HEK293 (cell line): Measurements from ENCODE around the gene KRT6A.

ENCODE experiments used
- CTCF ChIA-PET: fragments of 350-600 bp; formaldehyde crosslinking; extraction: SDS; loops from one replicate; lab custom pipeline; 2021; ENCODE audit warnings: antibody characterized with exemption; lab: Yijun Ruan, JAX
- POLR2A ChIA-PET: fragments of 300-600 bp; formaldehyde crosslinking; extraction: SDS; loops from one replicate; lab custom pipeline; 2020; ENCODE audit warnings: antibody characterized with exemption, inconsistent platforms; lab: Yijun Ruan, JAX
- H3K27ac ChIP-seq: fragments of 200-500 bp; sonication (Bioruptor generic); 2 replicates; pipeline ENCODE4 v1.5.1; 2014; ENCODE audit warnings: low read depth, low read length, control low read depth, inconsistent platforms; ENCODE audit errors: extremely low read depth
- H3K36me3 ChIP-seq, 2 experiments: fragments of 200-500 bp in 1 of 2; sonication (Bioruptor generic) in 1 of 2; 1 replicate in 1 of 2; 2 replicates in 1 of 2; pipeline ENCODE4 v1.5.1; 2014 to 2017; ENCODE audit warnings: inconsistent platforms in 2 of 2, low read length in 2 of 2; ENCODE audit not compliant: control insufficient read depth in 2 of 2, insufficient read depth in 1 of 2
- H3K4me1 ChIP-seq: fragments of 200-500 bp; sonication (Bioruptor generic); 2 replicates; pipeline ENCODE4 v1.5.1; 2014; ENCODE audit warnings: mild to moderate bottlenecking, low read length, inconsistent platforms; ENCODE audit not compliant: control insufficient read depth, insufficient read depth
- H3K4me3 ChIP-seq: 2 replicates; pipeline ENCODE4 v1.5.1; 2011; ENCODE audit warnings: low read depth, mild to moderate bottlenecking, control low read depth, low read length, moderate library complexity
- H3K9me3 ChIP-seq: fragments of 200-500 bp; sonication (Bioruptor generic); 2 replicates; pipeline ENCODE4 v1.5.1; 2014; ENCODE audit warnings: low read depth, low read length, inconsistent platforms; ENCODE audit not compliant: control insufficient read depth, insufficient read depth
- HOXC10 ChIP-seq: sonication (generic); formaldehyde crosslinking; IDR thresholded peaks from 2 replicates; pipeline ENCODE4 v1.8.1; 2023; ENCODE audit warnings: mild to moderate bottlenecking, missing genetic modification reagents
- MZF1 ChIP-seq: fragments of 450-650 bp; formaldehyde crosslinking; IDR thresholded peaks from 2 replicates; pipeline ENCODE4 v1.5.1; 2017; ENCODE audit warnings: missing biosample characterization, missing genetic modification characterization, borderline replicate concordance
- PRDM1 ChIP-seq: fragments of 450-650 bp; formaldehyde crosslinking; IDR thresholded peaks from 2 replicates; pipeline ENCODE4; 2016; ENCODE audit warnings: missing biosample characterization, missing genetic modification characterization
- SALL2 ChIP-seq: fragments of 450-650 bp; formaldehyde crosslinking; IDR thresholded peaks from 2 replicates; pipeline ENCODE4 v1.5.0; 2017; ENCODE audit warnings: missing biosample characterization, mild to moderate bottlenecking, missing genetic modification characterization, borderline replicate concordance
- ZBTB49 ChIP-seq: fragments of 450-650 bp; formaldehyde crosslinking; IDR thresholded peaks from 2 replicates; pipeline ENCODE4 v1.5.1; 2016; ENCODE audit warnings: missing biosample characterization, missing genetic modification characterization, low read depth
- ZBTB7A ChIP-seq: fragments of 450-650 bp; formaldehyde crosslinking; IDR thresholded peaks from 2 replicates; pipeline ENCODE4 v1.5.1; 2016; ENCODE audit warnings: low read depth, missing biosample characterization, missing genetic modification characterization
- ZNF175 ChIP-seq: fragments of 450-650 bp; formaldehyde crosslinking; IDR thresholded peaks from 2 replicates; pipeline ENCODE4 v1.5.1; 2016; ENCODE audit warnings: missing biosample characterization, missing genetic modification characterization
- ZNF184 ChIP-seq: fragments of 450-650 bp; IDR thresholded peaks from 2 replicates; pipeline ENCODE4 v1.5.1; 2018; ENCODE audit warnings: missing biosample characterization, mild to moderate bottlenecking, missing genetic modification characterization
- ZNF248 ChIP-seq: fragments of 450-650 bp; formaldehyde crosslinking; IDR thresholded peaks from 2 replicates; pipeline ENCODE4 v1.5.1; 2017; ENCODE audit warnings: missing biosample characterization, missing genetic modification characterization
- ZNF335 ChIP-seq: fragments of 450-650 bp; formaldehyde crosslinking; conservative IDR thresholded peaks from 2 replicates; pipeline ENCODE4 v1.5.1; 2016; ENCODE audit warnings: missing biosample characterization, missing genetic modification characterization
- ZNF350 ChIP-seq: fragments of 450-650 bp; formaldehyde crosslinking; IDR thresholded peaks from 2 replicates; pipeline ENCODE4 v1.5.0; 2017; ENCODE audit warnings: missing biosample characterization, mild to moderate bottlenecking, missing genetic modification characterization
- ZNF529 ChIP-seq: fragments of 450-650 bp; formaldehyde crosslinking; IDR thresholded peaks from 2 replicates; pipeline ENCODE4 v1.5.1; 2017; ENCODE audit warnings: missing genetic modification characterization, missing biosample characterization; ENCODE audit not compliant: insufficient replicate concordance
- ZNF585B ChIP-seq: fragments of 450-650 bp; formaldehyde crosslinking; IDR thresholded peaks from 2 replicates; pipeline ENCODE4 v1.5.1; 2016; ENCODE audit warnings: missing biosample characterization, missing genetic modification characterization
- ZNF596 ChIP-seq: fragments of 450-650 bp; IDR thresholded peaks from 2 replicates; pipeline ENCODE4 v1.5.0; 2018; ENCODE audit warnings: missing biosample characterization, mild to moderate bottlenecking, missing genetic modification characterization, moderate library complexity
- ZNF658 ChIP-seq: fragments of 450-650 bp; formaldehyde crosslinking; IDR thresholded peaks from 2 replicates; pipeline ENCODE4; 2016; ENCODE audit warnings: missing biosample characterization, missing genetic modification characterization
- ZNF660 ChIP-seq: fragments of 450-650 bp; IDR thresholded peaks from 2 replicates; pipeline ENCODE4 v1.5.1; 2018; ENCODE audit warnings: missing biosample characterization, mild to moderate bottlenecking, missing genetic modification characterization
- ZNF843 ChIP-seq: fragments of 450-650 bp; formaldehyde crosslinking; IDR thresholded peaks from 2 replicates; pipeline ENCODE4 v1.5.1; 2016; ENCODE audit warnings: missing biosample characterization, missing genetic modification characterization
- ZSCAN30 ChIP-seq: fragments of 450-650 bp; IDR thresholded peaks from 2 replicates; pipeline ENCODE4 v1.5.1; 2018; ENCODE audit warnings: missing biosample characterization, mild to moderate bottlenecking, missing genetic modification characterization, moderate library complexity
- TF ChIP-seq, protein P1 (sequence below): fragments of 450-650 bp; formaldehyde crosslinking; IDR thresholded peaks from 2 replicates; pipeline ENCODE4 v1.5.1; 2016; ENCODE audit warnings: missing biosample characterization, missing genetic modification characterization
- TF ChIP-seq, protein P2 (sequence below): fragments of 450-650 bp; formaldehyde crosslinking; IDR thresholded peaks from 2 replicates; pipeline ENCODE4 v1.5.1; 2016; ENCODE audit warnings: missing biosample characterization, missing genetic modification characterization
- TF ChIP-seq, protein P3 (sequence below): fragments of 450-650 bp; formaldehyde crosslinking; IDR thresholded peaks from 2 replicates; pipeline ENCODE4 v1.5.1; 2016; ENCODE audit warnings: missing biosample characterization, missing genetic modification characterization

KRT6A gene

GRCh38 chr12:52530366-52530765 lies 37.3 kb upstream of the KRT6A start:
- Histone ChIP-seq H3K9me3 (no peaks in the 10 kb centered on the region), H3K27ac (no peak overlapping the region), H3K36me3 (no peaks in the 10 kb centered on the region), H3K4me3 (no peak overlapping the region), H3K4me1 (no peaks in the 10 kb centered on the region)
- TF ChIP-seq ZBTB49 (no peak), HOXC10 (no peak), SALL2 (tag by site-specific recombination) (no peak), ZNF843 (tag by site-specific recombination) (no peak), ZNF529 (tag by site-specific recombination) (no peak), ZNF175 (tag by site-specific recombination) (no peak), ZSCAN30 (tag by site-specific recombination) (no peak), ZBTB7A (tag by site-specific recombination) (no peak), ZNF596 (tag by site-specific recombination) (no peak), ZNF585B (tag by site-specific recombination) (no peak), ZNF658 (no peak), ZNF248 (no peak), ZNF350 (tag by site-specific recombination) (no peak), MZF1 (tag by site-specific recombination) (no peak)
- TF ChIP-seq, protein P1, sequence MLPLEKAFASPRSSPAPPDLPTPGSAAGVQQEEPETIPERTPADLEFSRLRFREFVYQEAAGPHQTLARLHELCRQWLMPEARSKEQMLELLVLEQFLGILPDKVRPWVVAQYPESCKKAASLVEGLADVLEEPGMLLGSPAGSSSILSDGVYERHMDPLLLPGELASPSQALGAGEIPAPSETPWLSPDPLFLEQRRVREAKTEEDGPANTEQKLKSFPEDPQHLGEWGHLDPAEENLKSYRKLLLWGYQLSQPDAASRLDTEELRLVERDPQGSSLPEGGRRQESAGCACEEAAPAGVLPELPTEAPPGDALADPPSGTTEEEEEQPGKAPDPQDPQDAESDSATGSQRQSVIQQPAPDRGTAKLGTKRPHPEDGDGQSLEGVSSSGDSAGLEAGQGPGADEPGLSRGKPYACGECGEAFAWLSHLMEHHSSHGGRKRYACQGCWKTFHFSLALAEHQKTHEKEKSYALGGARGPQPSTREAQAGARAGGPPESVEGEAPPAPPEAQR, result no peak
- TF ChIP-seq, protein P2, sequence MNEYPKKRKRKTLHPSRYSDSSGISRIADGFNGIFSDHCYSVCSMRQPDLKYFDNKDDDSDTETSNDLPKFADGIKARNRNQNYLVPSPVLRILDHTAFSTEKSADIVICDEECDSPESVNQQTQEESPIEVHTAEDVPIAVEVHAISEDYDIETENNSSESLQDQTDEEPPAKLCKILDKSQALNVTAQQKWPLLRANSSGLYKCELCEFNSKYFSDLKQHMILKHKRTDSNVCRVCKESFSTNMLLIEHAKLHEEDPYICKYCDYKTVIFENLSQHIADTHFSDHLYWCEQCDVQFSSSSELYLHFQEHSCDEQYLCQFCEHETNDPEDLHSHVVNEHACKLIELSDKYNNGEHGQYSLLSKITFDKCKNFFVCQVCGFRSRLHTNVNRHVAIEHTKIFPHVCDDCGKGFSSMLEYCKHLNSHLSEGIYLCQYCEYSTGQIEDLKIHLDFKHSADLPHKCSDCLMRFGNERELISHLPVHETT (tag by site-specific recombination), result no peak
- ChIA-PET CTCF (interaction anchor here (0.8 to 1.0 kb wide), 4 partner anchors 14 to 341 kb away, joined by 3 read pairs; no protein-coding TSS in a partner anchor), POLR2A (no interaction called here)

DNA sequence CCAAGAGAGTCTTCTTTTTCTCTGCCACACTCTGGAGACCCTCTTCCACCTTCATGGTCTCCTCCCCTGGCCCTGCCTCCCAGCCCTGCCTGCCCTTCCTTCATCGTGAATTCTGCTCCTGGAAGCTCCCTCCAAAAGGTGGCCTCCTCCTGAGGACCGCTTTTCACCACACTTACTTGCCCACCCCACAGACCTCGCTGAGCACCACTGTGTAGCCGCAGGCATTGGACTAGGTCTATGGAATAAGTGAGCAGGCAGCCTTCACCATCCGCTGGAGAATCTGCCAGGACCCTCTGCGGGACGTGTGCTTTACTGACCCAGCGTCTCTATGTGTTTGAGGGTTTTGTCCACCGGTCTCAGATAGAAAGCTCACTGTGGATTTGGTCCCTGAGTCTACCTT lies 36.8 kb upstream of the KRT6A start:
- no peak overlapping the region for H3K27ac ChIP-seq
- H3K4me1 ChIP-seq, result no peaks in the 10 kb centered on the region
- H3K9me3 ChIP-seq, result no peaks in the 10 kb centered on the region
- ChIA-PET POLR2A (no interaction called here), CTCF (interaction anchor here (0.8 kb wide), 1 partner anchor 341 kb away, joined by 3 read pairs; no protein-coding TSS in a partner anchor)
- no peak overlapping the region for H3K4me3 ChIP-seq
- no peaks in the 10 kb centered on the region for H3K36me3 ChIP-seq
- TF ChIP-seq, protein P3, sequence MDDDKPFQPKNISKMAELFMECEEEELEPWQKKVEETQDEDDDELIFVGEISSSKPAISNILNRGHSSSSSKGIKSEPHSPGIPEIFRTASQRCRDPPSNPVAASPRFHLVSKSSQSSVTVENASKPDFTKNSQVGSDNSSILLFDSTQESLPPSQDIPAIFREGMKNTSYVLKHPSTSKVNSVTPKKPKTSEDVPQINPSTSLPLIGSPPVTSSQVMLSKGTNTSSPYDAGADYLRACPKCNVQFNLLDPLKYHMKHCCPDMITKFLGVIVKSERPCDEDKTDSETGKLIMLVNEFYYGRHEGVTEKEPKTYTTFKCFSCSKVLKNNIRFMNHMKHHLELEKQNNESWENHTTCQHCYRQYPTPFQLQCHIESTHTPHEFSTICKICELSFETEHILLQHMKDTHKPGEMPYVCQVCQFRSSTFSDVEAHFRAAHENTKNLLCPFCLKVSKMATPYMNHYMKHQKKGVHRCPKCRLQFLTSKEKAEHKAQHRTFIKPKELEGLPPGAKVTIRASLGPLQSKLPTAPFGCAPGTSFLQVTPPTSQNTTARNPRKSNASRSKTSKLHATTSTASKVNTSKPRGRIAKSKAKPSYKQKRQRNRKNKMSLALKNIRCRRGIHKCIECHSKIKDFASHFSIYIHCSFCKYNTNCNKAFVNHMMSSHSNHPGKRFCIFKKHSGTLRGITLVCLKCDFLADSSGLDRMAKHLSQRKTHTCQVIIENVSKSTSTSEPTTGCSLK (tag by site-specific recombination), result no peak
- TF ChIP-seq ZNF335 (tag by site-specific recombination), result no peak
- TF ChIP-seq ZNF184 (tag by site-specific recombination), result no peak
- no peak for TF ChIP-seq PRDM1 (tag by site-specific recombination)
- no peak for TF ChIP-seq ZNF660 (tag by site-specific recombination)
